HUES64 (cell line): ENCODE measurements around the gene SASH3.

Experiments used
- H3K27ac ChIP-seq: 2 replicates; pipeline ENCODE4 v1.7.0; 2013; ENCODE audit warnings: low read depth, low read length, inconsistent platforms
- H3K27me3 ChIP-seq: 2 replicates; pipeline ENCODE4 v1.6.1; 2013; ENCODE audit warnings: mild to moderate bottlenecking, low read length; ENCODE audit not compliant: insufficient read depth
- H3K36me3 ChIP-seq: 2 replicates; pipeline ENCODE4 v1.6.1; 2013; ENCODE audit warnings: mild to moderate bottlenecking, low read length; ENCODE audit not compliant: insufficient read depth
- H3K4me1 ChIP-seq: 2 replicates; pipeline ENCODE4 v1.6.1; 2013; ENCODE audit warnings: mild to moderate bottlenecking, low read length, moderate library complexity; ENCODE audit not compliant: insufficient read depth
- H3K4me3 ChIP-seq: 2 replicates; pipeline ENCODE4 v1.5.1; 2013; ENCODE audit warnings: mild to moderate bottlenecking, low read length, moderate library complexity
- H3K9ac ChIP-seq: 2 replicates; pipeline ENCODE4 v1.6.1; 2013; ENCODE audit warnings: mild to moderate bottlenecking, low read depth, low read length
- H3K9me3 ChIP-seq: 2 replicates; pipeline ENCODE4 v1.6.1; 2013; ENCODE audit warnings: low read depth, low read length; ENCODE audit not compliant: insufficient read depth
- WGBS: fragments of 150-250, 120-280 bp; methylation state at CpG from one replicate; pipeline ENCODE4 v1.1.7; 2013; ENCODE audit warnings: missing lambda C conversion rate; 5-methylcytosine and 5-hydroxymethylcytosine counted together

The SASH3 gene

DNA sequence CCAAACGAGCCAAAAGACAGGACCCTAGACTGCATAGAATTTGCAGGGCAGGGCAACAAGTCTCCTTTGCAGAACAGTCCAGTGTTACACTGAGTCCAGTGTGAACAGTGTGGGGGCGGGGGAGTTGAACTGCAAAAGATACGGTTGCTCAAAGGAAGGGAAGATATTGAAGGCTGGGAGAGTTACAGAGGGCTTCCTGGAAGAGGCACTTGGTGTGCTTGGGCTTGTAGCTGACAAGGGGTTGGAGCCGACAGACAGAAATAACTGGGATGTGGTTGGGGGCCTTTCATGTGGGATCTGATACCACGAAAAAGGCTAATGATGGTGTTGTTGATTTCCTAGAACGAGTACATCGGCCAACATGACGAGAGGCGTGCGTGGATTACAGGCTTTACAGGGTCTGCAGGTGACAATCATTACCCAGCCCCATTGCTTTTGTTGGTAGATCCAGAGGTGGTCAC lies 34.9 kb upstream of the SASH3 start:
- no peak overlapping the region for H3K27ac ChIP-seq
- no peaks in the 10 kb centered on the region for H3K9me3 ChIP-seq
- no peak overlapping the region for H3K4me3 ChIP-seq
- 94% methylated on average over 10 of the region's 10 CpGs for WGBS
- no peaks in the 10 kb centered on the region for H3K36me3 ChIP-seq
- H3K9ac ChIP-seq, result no peak overlapping the region
- H3K27me3 ChIP-seq, result no peaks in the 10 kb centered on the region
- peaks cover 3% of the 10 kb centered on the region; the same call in 1 of the 2 replicates for H3K4me1 ChIP-seq

DNA sequence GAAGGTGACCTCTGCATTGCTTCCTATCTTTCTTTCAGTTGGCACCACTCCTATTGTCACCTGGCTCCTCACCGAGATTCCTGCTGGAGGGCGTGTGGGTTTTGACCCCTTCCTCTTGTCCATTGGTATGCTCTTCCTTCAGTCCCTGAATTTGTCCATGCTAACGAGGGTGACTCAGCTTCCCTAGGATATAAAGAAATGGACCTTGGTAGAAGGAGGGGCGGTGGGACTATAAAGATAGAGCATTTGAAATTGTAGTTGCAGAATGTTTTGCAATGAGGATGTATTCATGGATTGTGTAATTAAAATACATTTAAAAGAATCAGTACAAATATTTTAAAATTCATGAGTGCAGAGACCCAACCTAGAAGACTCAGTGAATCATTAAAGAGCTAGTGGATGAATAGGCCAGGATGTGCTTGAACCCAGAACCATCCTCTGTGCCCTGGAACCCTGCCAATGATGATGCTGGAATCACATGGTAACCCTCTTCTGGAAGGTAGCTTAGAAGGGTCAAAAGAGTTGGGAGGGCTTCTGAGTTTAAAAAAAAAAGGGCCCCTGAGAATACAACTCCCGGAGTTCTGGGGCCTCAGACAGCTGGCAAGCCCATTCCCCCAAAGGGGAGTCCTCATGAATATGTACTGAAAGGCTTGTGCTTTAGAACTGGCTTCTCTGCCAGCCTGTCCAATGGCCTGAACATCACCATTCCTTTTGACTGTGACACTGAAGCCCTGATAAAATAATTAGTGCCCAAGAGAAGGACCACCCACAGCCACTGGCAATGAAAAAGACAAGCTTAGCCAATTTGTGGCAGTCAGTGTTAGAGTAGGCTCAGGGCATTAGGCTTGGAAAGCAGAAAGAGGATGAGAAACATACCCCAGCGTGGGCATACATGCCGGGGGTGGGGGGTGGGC lies 32.9 kb upstream of the SASH3 start:
- 86% methylated on average over 7 of the region's 7 CpGs for WGBS
- Histone ChIP-seq H3K4me3 (no peak overlapping the region), H3K27ac (no peak overlapping the region)

DNA sequence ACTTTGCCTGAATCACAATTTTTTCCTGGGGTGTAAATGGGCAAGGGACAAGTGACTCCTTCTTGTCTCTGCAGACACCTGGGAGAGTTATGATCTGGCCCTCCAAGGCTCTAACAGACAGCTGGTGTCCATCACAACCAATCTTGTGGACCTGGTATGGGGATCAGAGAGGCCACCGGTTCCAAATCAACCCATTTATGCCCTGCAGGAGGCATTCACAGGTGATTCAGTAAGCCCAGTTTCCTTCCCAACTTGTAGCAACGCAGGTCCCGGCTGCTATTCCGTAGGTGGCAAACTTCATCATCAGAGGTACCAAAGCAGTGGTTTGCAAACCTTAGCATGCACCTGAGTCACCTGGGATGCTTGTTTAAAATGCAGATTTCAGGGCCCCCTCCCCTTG lies 32.2 kb upstream of the SASH3 start:
- no peaks in the 10 kb centered on the region for H3K27me3 ChIP-seq
- WGBS, result 69% methylated on average over 4 of the region's 4 CpGs
- H3K9ac ChIP-seq, result no peak overlapping the region
- no peak overlapping the region for H3K4me3 ChIP-seq
- H3K9me3 ChIP-seq, result no peaks in the 10 kb centered on the region
- H3K36me3 ChIP-seq, result no peaks in the 10 kb centered on the region
- peaks cover 3% of the 10 kb centered on the region; the same call in 1 of the 2 replicates for H3K4me1 ChIP-seq
- H3K27ac ChIP-seq, result no peak overlapping the region

More for the DNA sequence above, 32.9 kb upstream of the SASH3 start:
- Histone ChIP-seq H3K9me3 (no peaks in the 10 kb centered on the region), H3K4me1 (peaks cover 3% of the 10 kb centered on the region; the same call in 1 of the 2 replicates), H3K9ac (no peak overlapping the region), H3K36me3 (no peaks in the 10 kb centered on the region), H3K27me3 (no peaks in the 10 kb centered on the region)

DNA sequence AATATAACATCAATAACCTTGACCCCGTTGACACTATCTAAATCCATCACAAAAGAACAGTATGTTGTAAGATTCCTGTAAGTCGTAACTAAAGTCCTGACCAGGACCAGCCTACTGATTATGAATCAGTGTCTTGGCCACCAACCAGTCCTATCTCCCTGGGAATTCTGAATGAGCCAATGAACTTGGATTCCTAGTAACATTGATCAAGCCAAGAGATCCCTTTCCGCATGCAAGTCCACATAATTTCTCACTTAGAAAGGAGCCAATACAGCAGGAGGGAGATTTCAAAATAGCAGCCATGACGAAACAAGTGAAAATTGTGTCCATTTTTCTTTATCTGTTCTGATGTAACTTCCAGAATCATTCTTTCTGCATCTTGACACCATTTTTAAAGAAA lies 31.4 kb upstream of the SASH3 start:
- H3K27ac ChIP-seq, result no peak overlapping the region
- no peaks in the 10 kb centered on the region for H3K36me3 ChIP-seq
- H3K4me1 ChIP-seq, result peaks cover 3% of the 10 kb centered on the region; the same call in 1 of the 2 replicates
- no peak overlapping the region for H3K4me3 ChIP-seq
- H3K27me3 ChIP-seq, result no peaks in the 10 kb centered on the region
- 81% methylated on average over 4 of the region's 4 CpGs for WGBS
- no peaks in the 10 kb centered on the region for H3K9me3 ChIP-seq
- H3K9ac ChIP-seq, result no peak overlapping the region

DNA sequence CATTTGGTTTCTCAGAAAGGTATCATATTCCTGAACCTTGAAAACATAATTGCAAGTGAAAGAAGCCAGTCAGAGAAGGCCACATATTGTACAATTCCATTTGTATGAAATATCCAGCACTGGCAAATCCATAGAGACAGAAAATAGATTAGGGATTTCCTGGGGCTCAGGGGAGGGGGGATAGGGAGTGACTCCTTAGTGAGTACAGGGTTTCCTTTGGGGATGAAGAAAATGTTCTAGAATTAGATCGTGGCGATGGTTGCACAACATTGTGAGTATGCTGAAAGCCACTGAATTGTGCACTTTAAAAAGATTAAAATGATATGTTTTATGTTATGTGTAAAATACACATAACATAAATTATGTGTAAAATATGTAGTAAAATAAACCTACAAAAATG lies 30.7 kb upstream of the SASH3 start:
- H3K9me3 ChIP-seq, result no peaks in the 10 kb centered on the region
- peaks cover 3% of the 10 kb centered on the region; the same call in 1 of the 2 replicates for H3K4me1 ChIP-seq
- no peak overlapping the region for H3K27ac ChIP-seq
- WGBS, result 100% methylated on average over 2 of the region's 2 CpGs
- H3K36me3 ChIP-seq, result no peaks in the 10 kb centered on the region
- no peaks in the 10 kb centered on the region for H3K27me3 ChIP-seq
- H3K9ac ChIP-seq, result no peak overlapping the region
- no peak overlapping the region for H3K4me3 ChIP-seq

DNA sequence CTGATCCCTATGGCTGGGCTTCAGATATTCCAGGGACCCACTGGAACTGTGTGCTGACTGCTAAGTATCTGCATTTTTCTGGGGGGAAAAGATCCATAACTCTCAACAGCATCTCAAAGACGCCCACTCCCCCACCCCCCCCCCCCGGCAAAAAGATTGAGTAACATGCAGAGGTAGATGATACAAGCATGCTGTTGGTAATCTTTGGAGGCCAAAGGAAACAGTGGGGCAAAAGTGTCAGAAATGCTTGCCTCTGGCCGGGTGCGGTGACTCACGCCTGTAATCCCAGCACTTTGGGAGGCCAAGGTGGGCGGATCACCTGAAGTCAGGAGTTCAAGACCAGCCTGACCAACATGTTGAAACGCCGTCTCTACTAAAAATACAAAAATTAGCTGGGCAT lies 28.8 kb upstream of the SASH3 start:
- no peak overlapping the region for H3K9ac ChIP-seq
- no peaks in the 10 kb centered on the region for H3K9me3 ChIP-seq
- no peak overlapping the region for H3K4me3 ChIP-seq
- no peaks in the 10 kb centered on the region for H3K27me3 ChIP-seq
- peaks cover 3% of the 10 kb centered on the region; the same call in 1 of the 2 replicates for H3K4me1 ChIP-seq
- WGBS, result 93% methylated on average over 6 of the region's 8 CpGs
- H3K27ac ChIP-seq, result no peak overlapping the region
- no peaks in the 10 kb centered on the region for H3K36me3 ChIP-seq

DNA sequence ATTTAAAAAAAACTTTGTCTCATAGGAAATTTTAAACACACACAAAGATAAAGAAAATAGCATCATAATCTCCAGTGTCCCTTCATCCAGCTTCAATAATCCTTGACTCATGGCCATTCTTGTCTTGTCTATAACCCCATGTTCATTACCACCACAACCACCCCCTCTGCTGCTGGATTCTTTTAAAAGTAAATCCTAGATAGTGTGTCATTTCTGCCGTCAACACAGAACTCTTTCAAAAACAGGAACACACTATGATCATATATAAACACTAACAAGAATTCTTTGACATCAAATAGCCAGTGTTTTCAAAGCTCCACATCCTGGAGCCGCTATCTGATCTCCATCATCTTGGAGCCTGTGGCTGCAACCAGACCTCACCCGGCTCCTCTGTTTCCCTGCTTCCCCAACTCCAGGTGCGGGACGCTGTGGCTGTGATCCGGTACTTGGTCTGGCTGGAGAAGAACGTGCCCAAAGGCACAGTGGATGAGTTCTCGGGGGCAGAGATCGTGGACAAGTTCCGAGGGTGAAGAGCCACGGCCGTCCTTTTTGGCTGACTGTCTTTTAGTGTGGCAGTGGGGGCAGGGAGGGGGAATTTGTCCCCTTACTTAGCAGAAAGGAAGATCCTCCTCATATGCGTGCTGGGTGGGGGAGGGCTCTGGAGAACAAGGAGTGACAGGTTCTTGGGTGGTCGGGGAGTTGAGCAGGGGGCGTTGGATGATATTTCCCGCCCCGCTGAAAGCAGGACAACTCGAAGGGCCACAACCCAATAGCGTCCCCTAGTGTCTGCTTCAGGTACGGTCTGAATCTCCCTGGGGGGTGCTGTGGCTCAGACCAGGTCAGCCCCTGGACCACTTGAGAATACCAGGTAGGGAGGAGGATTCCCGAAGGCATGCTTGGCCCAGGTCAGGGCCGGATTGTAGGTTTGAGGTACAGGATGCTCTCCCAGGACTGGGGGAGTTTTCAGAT lies 25.4 kb upstream of the SASH3 start:
- Histone ChIP-seq H3K36me3 (no peaks in the 10 kb centered on the region), H3K9me3 (no peaks in the 10 kb centered on the region), H3K9ac (no peak overlapping the region), H3K27me3 (no peaks in the 10 kb centered on the region), H3K27ac (no peak overlapping the region), H3K4me1 (no peaks in the 10 kb centered on the region), H3K4me3 (no peak overlapping the region)
- WGBS, result 41% methylated on average over 22 of the region's 22 CpGs

DNA sequence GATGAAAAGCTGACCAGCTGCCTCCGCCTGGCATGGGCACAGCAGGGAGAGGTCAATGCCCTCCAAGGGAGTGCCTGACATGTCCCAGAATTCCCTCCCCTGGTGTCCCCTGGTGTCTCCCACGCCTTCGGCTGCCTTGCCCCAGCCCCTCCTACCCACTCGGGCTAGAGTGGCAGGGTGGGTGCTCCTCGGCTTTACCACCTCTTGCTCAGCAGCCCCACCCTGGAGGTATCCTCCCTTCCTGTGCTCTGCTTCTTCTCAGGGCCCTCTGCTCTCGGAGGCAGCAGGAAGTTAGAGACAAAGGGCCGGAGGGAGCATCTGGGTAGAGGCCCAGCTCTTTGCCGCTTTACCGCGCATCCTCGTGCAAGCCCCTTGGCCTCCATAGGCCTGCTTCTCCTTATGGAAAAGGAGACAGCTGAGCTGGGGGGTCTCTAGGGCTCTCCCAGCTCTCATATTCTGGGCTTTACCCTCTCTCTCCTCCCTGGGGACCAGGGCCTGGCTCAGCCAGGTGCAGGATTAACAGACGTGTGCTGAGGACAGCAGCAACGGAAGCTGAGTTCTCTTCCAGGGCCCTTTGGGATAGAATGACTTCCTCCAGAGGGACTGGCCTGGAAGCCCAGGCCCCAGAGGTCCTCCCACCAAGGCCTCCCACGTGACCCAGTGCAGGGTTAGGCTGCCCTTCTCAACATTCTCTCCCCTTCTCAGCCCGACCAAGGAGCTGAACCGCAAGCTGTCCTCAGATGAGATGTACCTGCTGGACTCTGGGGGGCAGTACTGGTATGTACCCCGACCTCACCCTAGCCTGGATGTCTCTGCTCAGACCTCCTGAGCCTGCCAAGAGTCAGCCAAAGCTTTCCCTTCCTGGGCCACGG lies 23.7 kb upstream of the SASH3 start:
- Histone ChIP-seq H3K27me3 (no peaks in the 10 kb centered on the region), H3K4me1 (no peaks in the 10 kb centered on the region), H3K27ac (no peak overlapping the region), H3K9ac (no peak overlapping the region), H3K9me3 (no peaks in the 10 kb centered on the region), H3K36me3 (no peaks in the 10 kb centered on the region), H3K4me3 (no peak overlapping the region)
- WGBS, result 78% methylated on average over 18 of the region's 18 CpGs

DNA sequence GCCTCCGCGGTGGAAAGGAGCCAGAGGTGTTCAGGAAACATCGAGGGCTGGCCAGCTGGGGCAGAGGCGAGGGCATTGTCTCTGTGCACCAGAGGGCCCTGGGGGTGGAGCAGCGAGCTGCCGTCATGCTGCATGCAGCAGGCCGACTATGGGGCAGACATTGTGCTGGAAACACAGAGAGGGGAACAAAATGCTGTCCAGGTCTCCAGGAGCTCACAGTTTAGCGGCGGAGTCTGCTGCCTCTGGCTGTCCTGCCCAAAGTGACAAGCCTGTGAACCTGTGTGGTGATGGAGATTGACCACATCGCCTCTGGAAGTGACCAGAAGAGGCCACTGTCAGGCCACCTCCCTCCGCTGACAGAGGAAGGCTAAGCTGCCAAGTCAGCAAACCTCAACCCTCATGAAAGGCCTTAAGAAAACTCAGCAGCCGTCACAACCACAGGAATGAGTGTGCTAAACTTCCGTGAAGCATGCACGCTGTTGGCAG lies 20.1 kb upstream of the SASH3 start:
- no peak overlapping the region for H3K4me3 ChIP-seq
- H3K36me3 ChIP-seq, result no peaks in the 10 kb centered on the region
- H3K9ac ChIP-seq, result no peak overlapping the region
- H3K27ac ChIP-seq, result no peak overlapping the region
- H3K27me3 ChIP-seq, result no peaks in the 10 kb centered on the region
- WGBS, result 81% methylated on average over 14 of the region's 14 CpGs
- H3K4me1 ChIP-seq, result no peaks in the 10 kb centered on the region
- H3K9me3 ChIP-seq, result no peaks in the 10 kb centered on the region

DNA sequence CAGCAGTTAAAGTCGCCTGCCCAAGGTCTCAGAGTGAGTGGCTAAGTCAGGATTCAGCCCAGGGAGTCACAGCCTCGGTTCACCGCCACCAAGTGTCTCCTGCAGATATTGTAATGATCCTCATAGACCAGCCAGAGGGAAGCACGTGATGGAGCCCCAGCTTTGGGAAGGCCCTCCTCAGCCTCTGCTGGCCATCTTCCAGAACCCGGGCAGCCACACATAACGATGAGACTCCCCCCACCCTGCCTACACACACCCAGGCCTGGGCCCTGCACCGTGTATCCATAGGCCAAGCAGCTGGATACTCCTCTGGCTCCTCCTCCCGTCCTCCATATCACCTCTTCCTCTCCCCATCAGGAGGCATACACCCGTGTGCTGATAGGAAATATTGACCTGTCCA lies 19.6 kb upstream of the SASH3 start:
- 91% methylated on average over 9 of the region's 9 CpGs for WGBS
- H3K27ac ChIP-seq, result no peak overlapping the region

More for the DNA sequence above, 19.6 kb upstream of the SASH3 start:
- Histone ChIP-seq H3K4me1 (no peaks in the 10 kb centered on the region), H3K36me3 (no peaks in the 10 kb centered on the region), H3K27me3 (no peaks in the 10 kb centered on the region), H3K9ac (no peak overlapping the region), H3K9me3 (no peaks in the 10 kb centered on the region), H3K4me3 (no peak overlapping the region)
